Prostate gland (tissue), 2 donors: ENCODE measurements around the gene IFNA14. TPM values are rescaled to one million over a fixed set of nuclear protein-coding genes. Genes with fewer than 3 reads are reported as not detected.
"Not testable (repeated sequence)": the region's sequence is repeated elsewhere in the genome, so short reads cannot be mapped to it uniquely, and the experiment has no call there.

Source experiments
- DNase-seq: peaks from one replicate; pipeline ENCODE4 v3.0.0-alpha.2; 2019; ENCODE audit warnings: low spot score
- H3K27ac ChIP-seq, 2 donors: fragments of 200-600 bp; sonication (generic); 2 replicates each; pipeline ENCODE4 v1.5.1; 2017 to 2019
- H3K27me3 ChIP-seq: fragments of 200-600 bp; sonication (generic); replicated peaks from 2 replicates; pipeline ENCODE4 v1.5.1; 2019; ENCODE audit not compliant: insufficient read depth
- H3K36me3 ChIP-seq, 2 donors: fragments of 200-600 bp; sonication (generic); 1 replicate in 1 of 2; 2 replicates in 1 of 2; pipeline versions ENCODE4 v1.5.1 to v1.8.1; 2017 to 2019
- H3K4me1 ChIP-seq: fragments of 200-600 bp; sonication (generic); replicated peaks from 2 replicates; pipeline ENCODE4 v1.5.1; 2019
- H3K4me3 ChIP-seq, 2 donors: fragments of 200-600 bp; sonication (generic); 2 replicates each; pipeline ENCODE4 v1.5.1; 2017 to 2019
- H3K9me3 ChIP-seq: fragments of 200-600 bp; sonication (generic); 2 replicates; pipeline ENCODE4 v1.5.1; 2017
- POLR2A ChIP-seq: fragments of 450-650 bp; IDR thresholded peaks from one replicate; pipeline ENCODE4 v1.6.1; 2016; ENCODE audit warnings: antibody characterized with exemption, mild to moderate bottlenecking
- POLR2AphosphoS5 ChIP-seq: sonication (generic); formaldehyde crosslinking; IDR thresholded peaks from one replicate; pipeline ENCODE4 v1.6.1; 2017; ENCODE audit warnings: antibody characterized with exemption
- WGBS: methylation state at CpG from one replicate; pipeline ENCODE4 v1.1.5; 2018; 5-methylcytosine and 5-hydroxymethylcytosine counted together
- intact Hi-C: fragments of 100-400 bp; cut with DNase I; formaldehyde crosslinking; loops from one replicate; pipeline ENCODE4 v1.14.2; 2022
- total RNA-seq, 2 donors: library from RNA; depleted of rRNA; stranded (reverse); fragments of >200 nt; gene quantifications; one replicate each; pipeline ENCODE4 v1.1.0, GENCODE V29; 2016
- TF ChIP-seq, protein P1 (sequence below), 4 experiments: fragments of 200-600 bp in 2 of 4; fragments of 450-650 bp in 2 of 4; sonication (generic) in 2 of 4; IDR thresholded peaks; 1 replicate in 3 of 4; 2 replicates in 1 of 4; pipeline ENCODE4 v1.5.1; 2016 to 2019; ENCODE audit warnings: antibody characterized with exemption in 4 of 4, mild to moderate bottlenecking in 2 of 4, moderate library complexity in 2 of 4

The IFNA14 gene
- total RNA-seq, 2 donors from 2014 or later = not detected

DNA sequence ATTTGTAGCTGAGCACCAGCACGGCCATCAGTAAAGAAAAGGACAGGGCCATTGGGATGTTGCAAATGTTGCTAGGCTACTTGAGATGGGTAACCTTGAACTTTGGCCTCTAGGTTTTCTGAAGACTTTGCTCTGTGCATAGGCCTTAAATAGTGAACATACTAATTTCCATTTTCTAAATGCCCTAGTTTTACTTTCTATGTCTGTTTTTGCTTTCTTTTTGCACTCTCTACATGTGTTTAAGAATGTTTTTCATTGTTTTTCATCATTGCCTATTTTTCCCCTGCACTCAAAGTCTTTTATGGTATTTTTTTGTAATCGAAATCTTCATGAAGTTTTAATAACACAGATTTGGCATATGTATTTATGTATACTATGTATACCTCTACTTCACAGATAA is 11.7 kb downstream of the IFNA14 start, which contains the start of gene IFNA17:
TSS of gene IFNA17 (minus strand) at position 101 of the 400 bp plus-strand sequence. CDS start at position 52, 49 bp downstream.
- TF ChIP-seq POLR2AphosphoS5 = no peak
- TF ChIP-seq POLR2A = no peak
- TF ChIP-seq, protein P1, sequence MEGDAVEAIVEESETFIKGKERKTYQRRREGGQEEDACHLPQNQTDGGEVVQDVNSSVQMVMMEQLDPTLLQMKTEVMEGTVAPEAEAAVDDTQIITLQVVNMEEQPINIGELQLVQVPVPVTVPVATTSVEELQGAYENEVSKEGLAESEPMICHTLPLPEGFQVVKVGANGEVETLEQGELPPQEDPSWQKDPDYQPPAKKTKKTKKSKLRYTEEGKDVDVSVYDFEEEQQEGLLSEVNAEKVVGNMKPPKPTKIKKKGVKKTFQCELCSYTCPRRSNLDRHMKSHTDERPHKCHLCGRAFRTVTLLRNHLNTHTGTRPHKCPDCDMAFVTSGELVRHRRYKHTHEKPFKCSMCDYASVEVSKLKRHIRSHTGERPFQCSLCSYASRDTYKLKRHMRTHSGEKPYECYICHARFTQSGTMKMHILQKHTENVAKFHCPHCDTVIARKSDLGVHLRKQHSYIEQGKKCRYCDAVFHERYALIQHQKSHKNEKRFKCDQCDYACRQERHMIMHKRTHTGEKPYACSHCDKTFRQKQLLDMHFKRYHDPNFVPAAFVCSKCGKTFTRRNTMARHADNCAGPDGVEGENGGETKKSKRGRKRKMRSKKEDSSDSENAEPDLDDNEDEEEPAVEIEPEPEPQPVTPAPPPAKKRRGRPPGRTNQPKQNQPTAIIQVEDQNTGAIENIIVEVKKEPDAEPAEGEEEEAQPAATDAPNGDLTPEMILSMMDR (IDR thresholded peaks at IDR 0.05) = no peak
- Histone ChIP-seq H3K27ac (no peak within 1 kb of the TSS), H3K4me3 (no peak within 1 kb of the TSS), H3K36me3 (no peaks in the 10 kb centered on the region), H3K27me3 (no peaks in the 10 kb centered on the region), H3K4me1 (no peaks in the 10 kb centered on the region), H3K9me3 (no peaks in the 10 kb centered on the region)
- intact Hi-C loops = no loop called here
- no peak for DNase-seq
- WGBS = 81% methylated on average over 2 of the region's 2 CpGs

DNA sequence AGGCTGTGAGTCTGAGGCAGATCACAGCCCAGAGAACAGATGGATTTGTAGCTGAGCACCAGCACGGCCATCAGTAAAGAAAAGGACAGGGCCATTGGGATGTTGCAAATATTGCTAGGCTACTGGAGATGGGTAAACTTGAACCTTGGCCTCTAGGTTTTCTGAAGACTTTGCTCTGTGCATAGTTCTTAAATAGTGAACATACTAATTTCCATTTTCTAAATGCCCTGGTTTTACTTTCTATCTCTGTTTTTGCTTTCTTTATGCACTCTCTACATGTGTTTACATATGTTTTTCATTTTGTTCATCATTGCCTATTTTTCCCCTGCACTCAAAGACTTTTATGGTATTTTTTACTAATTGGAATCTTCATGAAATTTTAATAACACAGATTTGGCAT is 22.6 kb downstream of the IFNA14 start, which contains the start of gene IFNA16:
TSS of gene IFNA16 (minus strand) at position 101 of the 400 bp plus-strand sequence. CDS start at position 95, 6 bp downstream.
- DNase-seq, H3K4me1 ChIP-seq, H3K27ac ChIP-seq, H3K27me3 ChIP-seq, intact Hi-C loops, H3K9me3 ChIP-seq, H3K36me3 ChIP-seq, H3K4me3 ChIP-seq: not testable (repeated sequence)
- WGBS = 100% methylated on average over 1 of the region's 1 CpG

DNA sequence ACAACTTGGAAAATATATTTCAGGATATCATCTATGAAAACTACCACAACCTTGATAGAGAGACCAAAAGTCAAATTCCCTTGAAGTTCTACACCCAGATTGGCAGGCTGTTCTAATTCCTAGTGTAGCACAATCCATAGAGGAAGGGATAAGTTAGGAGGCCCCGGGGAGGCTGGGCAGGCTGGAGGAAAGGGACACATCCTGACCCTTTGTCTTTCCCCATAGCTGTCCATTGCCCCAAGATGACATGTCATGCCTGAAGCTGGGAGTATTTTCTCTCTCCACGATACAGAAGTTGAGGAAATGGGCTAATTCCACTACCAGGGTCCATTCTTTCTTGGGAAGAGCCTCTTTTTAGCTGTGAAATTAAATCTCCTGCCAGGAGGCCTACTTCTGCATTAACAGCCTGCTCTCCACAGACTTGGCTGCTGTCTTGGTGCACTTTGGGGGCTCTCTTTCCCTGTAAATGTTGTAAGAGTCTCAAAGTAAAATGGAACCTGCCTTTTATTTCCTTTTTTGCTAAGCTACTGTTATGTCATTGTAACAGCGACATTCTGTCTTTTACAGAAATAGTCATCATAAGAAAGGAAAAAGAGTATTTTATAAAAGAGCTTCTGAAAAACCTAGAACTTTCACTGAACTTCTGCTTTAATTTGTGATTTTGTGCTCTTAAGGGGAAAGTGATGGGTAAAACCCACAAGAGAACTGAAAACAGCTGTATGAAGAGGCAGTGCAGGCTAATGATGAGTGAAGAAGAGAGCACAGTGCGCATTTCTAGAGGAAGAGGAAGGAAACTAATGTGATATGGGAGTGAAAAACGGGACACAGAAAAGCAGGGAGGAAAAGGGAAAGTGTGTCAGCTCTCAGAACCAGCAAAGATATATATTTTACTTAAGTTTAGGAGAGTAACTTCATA is 26.1 kb downstream of the IFNA14 start:
- H3K4me1 ChIP-seq, intact Hi-C loops, H3K27me3 ChIP-seq, H3K27ac ChIP-seq, H3K4me3 ChIP-seq, H3K9me3 ChIP-seq, H3K36me3 ChIP-seq, DNase-seq: not testable (repeated sequence)
- 50% methylated on average over 5 of the region's 5 CpGs for WGBS

DNA sequence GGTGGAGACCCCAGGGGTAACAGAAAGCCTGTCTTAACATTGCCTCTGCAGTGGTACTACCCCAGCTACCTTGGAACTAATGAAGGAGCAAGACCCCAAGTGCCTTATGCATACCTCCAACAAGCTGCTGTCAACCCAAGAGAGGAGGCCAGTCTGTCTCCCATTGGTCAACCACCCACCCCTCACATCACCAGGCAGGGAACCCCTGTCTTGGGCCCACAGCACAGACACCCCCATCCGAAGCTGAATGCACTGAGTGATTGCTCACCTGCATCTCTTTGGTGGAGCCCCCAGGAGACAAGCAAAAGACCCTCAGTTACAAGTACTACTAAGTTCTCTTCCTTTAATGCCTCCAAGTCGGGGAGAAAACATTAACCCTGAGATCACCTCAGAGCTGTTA is 27.6 kb downstream of the IFNA14 start:
- H3K36me3 ChIP-seq, H3K27me3 ChIP-seq, DNase-seq, H3K4me3 ChIP-seq, H3K4me1 ChIP-seq, H3K9me3 ChIP-seq, intact Hi-C loops, H3K27ac ChIP-seq: not testable (repeated sequence)
- WGBS = 71% methylated on average over 2 of the region's 2 CpGs

DNA sequence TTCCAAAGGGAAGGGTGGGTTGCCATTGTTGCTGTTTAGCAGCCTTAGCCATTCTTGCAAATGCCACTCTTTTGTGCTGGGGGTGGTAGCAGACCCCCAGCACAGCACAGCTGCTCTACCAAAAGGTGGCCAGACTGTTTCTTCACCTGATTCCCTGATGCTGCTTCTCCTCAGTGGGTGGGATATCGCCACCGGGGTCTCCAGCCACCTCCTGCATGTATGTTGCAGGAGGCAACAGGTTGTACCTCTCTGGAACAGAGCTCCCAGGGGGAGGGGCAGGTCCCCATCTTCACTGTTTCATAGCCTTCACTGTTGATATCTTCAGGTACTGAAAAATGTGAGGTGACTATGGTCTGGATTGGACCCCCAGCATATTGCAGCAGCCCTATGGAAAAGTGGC is 29.0 kb downstream of the IFNA14 start:
- intact Hi-C loops, H3K36me3 ChIP-seq, DNase-seq, H3K9me3 ChIP-seq, H3K4me1 ChIP-seq, H3K27ac ChIP-seq, H3K4me3 ChIP-seq, H3K27me3 ChIP-seq: not testable (repeated sequence)
- 81% methylated on average over 2 of the region's 2 CpGs for WGBS

DNA sequence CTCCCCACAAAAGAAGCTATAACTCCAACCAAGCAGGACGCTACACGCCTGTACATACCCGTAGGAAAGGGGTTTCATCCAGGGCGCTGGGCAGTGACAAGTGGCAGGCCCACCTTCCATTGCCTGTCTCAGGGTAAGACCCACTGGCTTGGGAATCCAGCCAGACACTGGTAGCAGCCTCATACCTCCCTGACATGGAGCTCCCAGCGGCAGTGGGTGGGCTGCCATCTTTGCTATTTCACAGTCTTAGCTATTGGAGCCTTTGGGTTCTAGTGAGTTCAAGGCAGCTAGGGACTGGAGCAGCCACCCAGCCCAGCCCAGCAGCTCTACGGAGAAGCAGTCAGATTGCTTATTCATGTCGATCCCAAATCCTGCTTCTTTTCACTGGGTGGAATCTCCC is 29.5 kb downstream of the IFNA14 start:
- no peaks in the 10 kb centered on the region for H3K36me3 ChIP-seq
- no peaks in the 10 kb centered on the region for H3K27me3 ChIP-seq
- no peak overlapping the region for H3K4me3 ChIP-seq
- TF ChIP-seq POLR2A (no peak), POLR2AphosphoS5 (no peak)
- H3K9me3 ChIP-seq = no peaks in the 10 kb centered on the region
- H3K27ac ChIP-seq = no peak overlapping the region
- intact Hi-C loops = no loop called here
- no peak for DNase-seq
- WGBS = 93% methylated on average over 7 of the region's 7 CpGs
- H3K4me1 ChIP-seq = no peaks in the 10 kb centered on the region

DNA sequence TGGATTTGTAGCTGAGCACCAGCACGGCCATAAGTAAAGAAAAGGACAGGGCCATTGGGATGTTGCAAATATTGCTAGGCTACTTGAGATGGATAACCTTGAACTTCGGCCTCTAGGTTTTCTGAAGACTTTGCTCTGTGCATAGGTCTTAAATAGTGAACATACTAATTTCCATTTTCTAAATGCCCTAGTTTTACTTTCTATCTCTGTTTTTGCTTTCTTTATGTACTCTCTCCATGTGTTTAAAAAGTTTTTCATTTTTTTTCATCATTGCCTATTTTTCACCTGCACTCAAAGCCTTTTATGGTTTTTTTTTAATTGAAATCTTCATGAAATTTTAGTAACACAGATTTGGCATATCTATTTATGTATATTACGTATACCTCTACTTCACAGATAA is 32.8 kb downstream of the IFNA14 start, which contains the start of gene IFNA10:
TSS of gene IFNA10 (minus strand) at position 101 of the 400 bp plus-strand sequence. CDS start at position 55, 46 bp downstream.
- H3K27ac ChIP-seq, H3K36me3 ChIP-seq, H3K9me3 ChIP-seq, H3K4me3 ChIP-seq, H3K4me1 ChIP-seq, intact Hi-C loops, DNase-seq, H3K27me3 ChIP-seq: not testable (repeated sequence)
- 88% methylated on average over 3 of the region's 3 CpGs for WGBS

DNA sequence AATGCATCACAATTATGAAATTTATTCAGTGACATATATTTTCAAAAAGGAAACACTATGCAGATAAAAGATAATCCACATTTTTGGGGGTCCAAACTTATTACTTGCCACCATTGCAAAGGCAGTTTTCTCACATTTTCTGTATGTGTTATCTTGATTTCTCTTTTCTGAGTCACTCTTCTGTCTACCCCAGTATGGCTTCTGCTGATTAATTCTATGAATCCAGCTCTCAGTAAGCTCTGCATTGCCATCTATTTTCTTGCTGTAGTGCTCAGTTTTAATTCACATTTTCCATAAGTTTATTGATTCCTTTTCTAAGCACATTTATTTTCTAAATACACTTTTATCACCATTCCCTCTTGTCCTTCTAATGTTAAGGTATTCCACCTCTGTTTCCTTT is 34.6 kb downstream of the IFNA14 start:
- Histone ChIP-seq H3K4me3 (no peak overlapping the region), H3K36me3 (no peaks in the 10 kb centered on the region), H3K4me1 (no peaks in the 10 kb centered on the region), H3K9me3 (no peaks in the 10 kb centered on the region), H3K27me3 (no peaks in the 10 kb centered on the region), H3K27ac (no peak overlapping the region)
- intact Hi-C loops = no loop called here
- DNase-seq = no peak
- TF ChIP-seq POLR2A = no peak
- no peak for TF ChIP-seq POLR2AphosphoS5

DNA sequence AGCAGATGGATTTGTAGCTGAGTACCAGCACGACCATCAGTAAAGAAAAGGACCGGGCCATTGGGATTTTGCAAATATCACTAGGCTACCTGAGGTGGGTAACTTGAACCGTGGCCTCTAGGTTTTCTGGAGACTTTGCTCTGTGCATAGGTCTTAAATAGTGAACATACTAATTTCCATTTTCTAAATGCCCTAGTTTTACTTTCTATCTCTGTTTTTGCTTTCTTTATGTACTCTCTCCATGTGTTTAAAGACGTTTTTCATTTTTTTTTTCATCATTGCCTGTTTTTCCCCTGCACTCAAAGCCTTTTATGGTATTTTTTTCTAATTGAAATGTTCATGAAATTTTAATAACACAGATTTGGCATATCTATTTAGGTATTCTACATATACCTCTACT is 37.7 kb downstream of the IFNA14 start, which contains the start of gene IFNA7:
TSS of gene IFNA7 (minus strand) at position 101 of the 400 bp plus-strand sequence. CDS start at position 61, 40 bp downstream.
- 73% methylated on average over 4 of the region's 4 CpGs for WGBS
- H3K36me3 ChIP-seq, H3K4me3 ChIP-seq, DNase-seq, H3K4me1 ChIP-seq, H3K27ac ChIP-seq, H3K27me3 ChIP-seq, H3K9me3 ChIP-seq, intact Hi-C loops: not testable (repeated sequence)
